Gastroesophageal sphincter (tissue), 3 donors: ENCODE measurements around the gene IL16.

Experiments
- CTCF ChIP-seq, 4 experiments: fragments of 200-600 bp in 2 of 4; fragments of 450-650 bp in 2 of 4; sonication (generic) in 1 of 4; IDR thresholded peaks; one replicate each; pipeline ENCODE4 v1.5.1; 2017 to 2019; ENCODE audit warnings: antibody characterized with exemption in 4 of 4, mild to moderate bottlenecking in 2 of 4, moderate library complexity in 2 of 4
- EP300 ChIP-seq: sonication (generic); formaldehyde crosslinking; IDR thresholded peaks from one replicate; pipeline ENCODE4 v1.6.1; 2017; ENCODE audit warnings: antibody characterized with exemption, mild to moderate bottlenecking
- POLR2A ChIP-seq, 2 donors: fragments of 450-650 bp; IDR thresholded peaks; one replicate each; pipeline ENCODE4 v1.6.1; 2017; ENCODE audit warnings: antibody characterized with exemption in 2 of 2, mild to moderate bottlenecking in 2 of 2, moderate library complexity in 1 of 2
- POLR2AphosphoS5 ChIP-seq: sonication (generic); formaldehyde crosslinking; IDR thresholded peaks from one replicate; pipeline ENCODE4 v1.6.1; 2017; ENCODE audit warnings: antibody characterized with exemption

- no peak for TF ChIP-seq POLR2A (IDR thresholded peaks at IDR 0.05)
- TF ChIP-seq EP300: no peak
- no peak for TF ChIP-seq CTCF (IDR thresholded peaks at IDR 0.05)
- TF ChIP-seq POLR2AphosphoS5: no peak
Observed at GRCh38 chr15:81363276-81363675, 166.6 kb downstream of the IL16 start.
